Retinal pigment epithelial cell (primary cell): ENCODE data around the gene SLC16A9.

Experiments used
- DNase-seq: peaks from one replicate; pipeline ENCODE4 v3.0.0-alpha.2; 2010; ENCODE audit warnings: low read depth
- H3K4me3 ChIP-seq: 2 replicates; pipeline ENCODE4 v1.5.1; 2011; ENCODE audit warnings: mild to moderate bottlenecking, low read length, control low read depth, moderate library complexity
- TF ChIP-seq, protein P1 (sequence below): conservative IDR thresholded peaks from 2 replicates; pipeline ENCODE4 v1.5.1; 2011; ENCODE audit warnings: low read depth, low read length, control low read depth, inconsistent platforms

The SLC16A9 gene

DNA sequence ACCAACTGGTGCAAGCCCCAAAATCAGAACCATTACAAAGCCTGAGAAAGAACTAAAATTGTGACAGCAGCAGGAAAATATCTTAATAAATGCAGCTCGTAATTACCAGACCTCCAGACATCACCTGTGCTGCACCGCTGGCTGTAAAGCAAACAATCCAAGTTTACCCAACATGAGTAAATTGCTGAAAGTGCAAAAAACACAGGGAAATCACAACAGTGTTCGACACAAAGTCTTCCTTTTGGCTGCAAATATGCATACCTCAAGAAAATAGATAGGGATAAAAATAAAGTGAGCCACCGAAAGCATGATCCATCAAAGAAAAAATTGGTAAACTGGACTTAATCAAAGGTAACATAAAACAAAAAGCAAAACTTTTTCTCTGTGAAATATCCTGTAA, 101.7 kb downstream of the SLC16A9 start:
- DNase-seq: no peak
- TF ChIP-seq, protein P1, sequence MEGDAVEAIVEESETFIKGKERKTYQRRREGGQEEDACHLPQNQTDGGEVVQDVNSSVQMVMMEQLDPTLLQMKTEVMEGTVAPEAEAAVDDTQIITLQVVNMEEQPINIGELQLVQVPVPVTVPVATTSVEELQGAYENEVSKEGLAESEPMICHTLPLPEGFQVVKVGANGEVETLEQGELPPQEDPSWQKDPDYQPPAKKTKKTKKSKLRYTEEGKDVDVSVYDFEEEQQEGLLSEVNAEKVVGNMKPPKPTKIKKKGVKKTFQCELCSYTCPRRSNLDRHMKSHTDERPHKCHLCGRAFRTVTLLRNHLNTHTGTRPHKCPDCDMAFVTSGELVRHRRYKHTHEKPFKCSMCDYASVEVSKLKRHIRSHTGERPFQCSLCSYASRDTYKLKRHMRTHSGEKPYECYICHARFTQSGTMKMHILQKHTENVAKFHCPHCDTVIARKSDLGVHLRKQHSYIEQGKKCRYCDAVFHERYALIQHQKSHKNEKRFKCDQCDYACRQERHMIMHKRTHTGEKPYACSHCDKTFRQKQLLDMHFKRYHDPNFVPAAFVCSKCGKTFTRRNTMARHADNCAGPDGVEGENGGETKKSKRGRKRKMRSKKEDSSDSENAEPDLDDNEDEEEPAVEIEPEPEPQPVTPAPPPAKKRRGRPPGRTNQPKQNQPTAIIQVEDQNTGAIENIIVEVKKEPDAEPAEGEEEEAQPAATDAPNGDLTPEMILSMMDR: no peak
- no peak overlapping the region for H3K4me3 ChIP-seq

- H3K4me3 ChIP-seq: no peak overlapping the region
- DNase-seq: peak; percentile 88
- TF ChIP-seq, protein P1: no peak
Observed at GRCh38 chr10:59606551-59606961, 103.1 kb downstream of the SLC16A9 start.

DNA sequence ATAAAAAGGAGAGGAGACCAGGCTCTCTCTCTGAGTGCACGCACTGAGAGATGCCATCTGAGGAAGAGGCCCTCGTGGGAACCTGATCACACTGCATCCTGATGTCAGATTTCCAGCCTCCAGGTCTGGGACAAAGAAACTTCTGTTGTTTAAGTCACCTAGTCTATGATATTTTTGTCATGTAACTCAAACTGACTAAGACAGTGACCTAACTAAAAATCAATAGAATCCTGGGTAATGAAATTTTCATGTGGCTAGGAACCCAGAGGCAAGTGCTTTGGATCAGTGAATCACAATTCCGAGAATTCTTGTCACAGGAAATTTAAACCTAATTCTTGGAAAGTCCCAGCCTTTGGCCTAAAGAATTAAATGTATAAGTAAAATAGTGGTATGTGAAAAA, 107.7 kb downstream of the SLC16A9 start:
- no peak overlapping the region for H3K4me3 ChIP-seq
- DNase-seq: no peak
- TF ChIP-seq, protein P1: no peak
